ENCODE results near the gene STOX1. TPM values are rescaled to one million over a fixed set of nuclear protein-coding genes. Genes with fewer than 3 reads are reported as not detected.
"Not testable (repeated sequence)": the region's sequence is repeated elsewhere in the genome, so short reads cannot be mapped to it uniquely, and the experiment has no call there.

The STOX1 gene
- total and polyA plus RNA-seq, 10 donors = 0.11 to 2.2 (median 0.38) TPM; not detected in 1

DNA sequence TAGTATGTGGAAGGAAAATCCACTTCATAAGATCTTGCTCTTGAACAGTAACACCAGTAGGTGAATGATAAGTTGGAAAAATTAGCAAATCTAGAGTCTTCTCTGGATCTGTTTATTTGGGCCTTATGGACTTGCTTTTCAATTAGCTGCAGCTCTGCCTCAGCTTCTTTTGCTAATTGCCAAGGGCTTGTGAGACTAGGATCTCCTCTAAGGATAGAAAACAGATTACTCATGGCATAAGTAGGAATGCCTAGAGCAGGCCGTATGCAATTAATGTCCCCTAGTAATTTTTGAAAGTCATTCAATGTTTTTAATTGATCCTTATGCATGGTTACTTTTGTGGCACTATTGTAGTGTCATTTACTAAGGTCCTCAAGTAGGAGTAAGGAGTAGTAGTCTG, 37.3 kb downstream of the STOX1 start:
- intact Hi-C loops (cut with DNase I; ENCODE audit: low total_unique reads) = no loop called here
- WGBS, 5 donors = 92 to 100% (median 96%) methylated on average over 1 of the region's 1 CpG
- no peak overlapping the region for H3K4me3 ChIP-seq
- no peak overlapping the region for H3K27ac ChIP-seq
- DNase-seq = no peak
- H3K4me1 ChIP-seq = no peaks in the 10 kb centered on the region
- TF ChIP-seq, protein P1, sequence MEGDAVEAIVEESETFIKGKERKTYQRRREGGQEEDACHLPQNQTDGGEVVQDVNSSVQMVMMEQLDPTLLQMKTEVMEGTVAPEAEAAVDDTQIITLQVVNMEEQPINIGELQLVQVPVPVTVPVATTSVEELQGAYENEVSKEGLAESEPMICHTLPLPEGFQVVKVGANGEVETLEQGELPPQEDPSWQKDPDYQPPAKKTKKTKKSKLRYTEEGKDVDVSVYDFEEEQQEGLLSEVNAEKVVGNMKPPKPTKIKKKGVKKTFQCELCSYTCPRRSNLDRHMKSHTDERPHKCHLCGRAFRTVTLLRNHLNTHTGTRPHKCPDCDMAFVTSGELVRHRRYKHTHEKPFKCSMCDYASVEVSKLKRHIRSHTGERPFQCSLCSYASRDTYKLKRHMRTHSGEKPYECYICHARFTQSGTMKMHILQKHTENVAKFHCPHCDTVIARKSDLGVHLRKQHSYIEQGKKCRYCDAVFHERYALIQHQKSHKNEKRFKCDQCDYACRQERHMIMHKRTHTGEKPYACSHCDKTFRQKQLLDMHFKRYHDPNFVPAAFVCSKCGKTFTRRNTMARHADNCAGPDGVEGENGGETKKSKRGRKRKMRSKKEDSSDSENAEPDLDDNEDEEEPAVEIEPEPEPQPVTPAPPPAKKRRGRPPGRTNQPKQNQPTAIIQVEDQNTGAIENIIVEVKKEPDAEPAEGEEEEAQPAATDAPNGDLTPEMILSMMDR (IDR thresholded peaks at IDR 0.05 in 8 of 11, conservative IDR thresholded peaks at IDR 0.05 in 3 of 11) = no peak
- TF ChIP-seq POLR2A (IDR thresholded peaks at IDR 0.05) = no peak
- TF ChIP-seq POLR2AphosphoS5 (IDR thresholded peaks at IDR 0.05) = no peak
- H3K27me3 ChIP-seq (replicated peaks in 1 of 7) = no peaks in the 10 kb centered on the region
- H3K9me3 ChIP-seq = peaks cover 3 to 51% (median 34%) of the 10 kb centered on the region in 8 donors
- H3K36me3 ChIP-seq = no peaks in the 10 kb centered on the region

DNA sequence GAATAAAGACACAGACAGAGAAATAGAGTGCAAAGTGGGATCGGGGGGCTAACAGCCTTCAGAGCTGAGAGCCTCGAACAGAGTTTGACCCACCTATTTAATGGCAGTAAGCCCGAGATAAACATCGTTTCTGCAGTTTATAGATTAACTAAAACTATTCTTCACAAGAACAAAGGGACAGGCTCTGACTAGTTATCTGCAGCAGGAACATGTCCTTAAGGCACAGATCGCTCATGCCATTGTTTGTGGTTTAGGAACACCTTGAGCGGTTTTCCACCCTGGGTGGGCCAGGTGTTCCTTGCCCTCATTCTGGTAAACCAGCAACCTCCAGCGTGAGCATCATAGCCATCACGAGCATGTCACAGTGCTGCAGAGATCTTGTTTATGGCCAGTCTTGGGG, 40.8 kb downstream of the STOX1 start:
- peaks cover 0 to 16% (median 2%) of the 10 kb centered on the region in 8 donors for H3K9me3 ChIP-seq
- H3K27me3 ChIP-seq (replicated peaks in 1 of 7); intact Hi-C loops (cut with DNase I; ENCODE audit: low total_unique reads); DNase-seq; H3K4me1 ChIP-seq; H3K36me3 ChIP-seq; H3K27ac ChIP-seq; H3K4me3 ChIP-seq: not testable (repeated sequence)
- WGBS, 5 donors = 96 to 99% (median 97%) methylated on average over 8 of the region's 8 CpGs

DNA sequence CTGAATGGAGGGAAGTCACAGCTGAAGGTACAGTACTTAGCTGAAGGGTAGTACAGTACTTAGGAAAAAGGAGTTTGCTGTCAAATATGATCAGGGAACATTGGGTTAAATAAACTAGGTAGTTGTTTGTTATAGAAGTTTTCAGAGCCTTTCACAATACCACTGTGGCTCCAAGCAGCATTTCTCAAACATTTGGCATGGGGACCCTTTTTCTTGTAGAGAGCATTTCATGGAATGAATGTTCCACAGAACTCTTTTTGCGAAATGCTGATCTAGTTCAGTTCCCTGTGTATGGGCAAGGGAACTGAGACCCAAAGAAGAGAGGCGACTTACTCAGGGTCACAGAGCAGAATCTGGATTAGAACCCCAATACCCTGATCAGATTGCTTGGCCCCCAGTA, 42.3 kb downstream of the STOX1 start:
- intact Hi-C loops (cut with DNase I; ENCODE audit: low total_unique reads) = no loop called here
- Histone ChIP-seq H3K36me3 (no peaks in the 10 kb centered on the region), H3K4me1 (no peaks in the 10 kb centered on the region), H3K4me3 (no peak overlapping the region), H3K9me3 (peaks cover 0 to 9% (median 0%) of the 10 kb centered on the region in 8 donors), H3K27me3 (replicated peaks in 1 of 7) (no peaks in the 10 kb centered on the region), H3K27ac (no peak overlapping the region)
- 47 to 95% (median 72%) methylated on average over 2 of the region's 2 CpGs for WGBS, 5 donors
- TF ChIP-seq POLR2AphosphoS5 (IDR thresholded peaks at IDR 0.05) (no peak), POLR2A (IDR thresholded peaks at IDR 0.05) (no peak)
- TF ChIP-seq, protein P1 (IDR thresholded peaks at IDR 0.05 in 8 of 11, conservative IDR thresholded peaks at IDR 0.05 in 3 of 11) = no peak
- DNase-seq = no peak

DNA sequence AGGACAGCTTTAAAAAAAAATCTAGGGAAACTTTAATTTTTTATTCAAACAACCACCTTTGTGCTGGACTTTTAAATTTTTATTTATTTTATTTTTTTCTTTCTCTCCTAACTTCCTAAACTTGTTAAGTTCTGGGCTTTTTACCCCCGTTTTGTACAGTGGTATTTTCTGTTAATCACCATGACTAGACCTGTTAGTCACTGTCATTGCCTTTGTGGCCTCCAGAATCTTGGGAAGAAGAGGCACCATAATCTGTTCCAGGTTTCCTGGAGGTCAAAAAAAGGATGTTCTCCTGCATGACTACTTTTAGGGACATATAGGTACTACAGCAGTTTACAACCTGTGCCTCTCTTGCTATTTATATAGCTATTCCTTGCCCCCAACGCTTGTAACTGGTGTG, 42.7 kb downstream of the STOX1 start:
- intact Hi-C loops (cut with DNase I; ENCODE audit: low total_unique reads) = no loop called here

More for the DNA sequence above, 42.7 kb downstream of the STOX1 start:
- Histone ChIP-seq H3K4me1 (no peaks in the 10 kb centered on the region), H3K27me3 (replicated peaks in 1 of 7) (no peaks in the 10 kb centered on the region), H3K9me3 (peaks cover 0 to 9% (median 0%) of the 10 kb centered on the region in 8 donors), H3K36me3 (no peaks in the 10 kb centered on the region), H3K27ac (no peak overlapping the region), H3K4me3 (no peak overlapping the region)
- WGBS, 5 donors = 76 to 93% (median 88%) methylated on average over 2 of the region's 2 CpGs
- no peak for DNase-seq
- TF ChIP-seq, protein P1 (IDR thresholded peaks at IDR 0.05 in 8 of 11, conservative IDR thresholded peaks at IDR 0.05 in 3 of 11) = no peak
- TF ChIP-seq POLR2A (IDR thresholded peaks at IDR 0.05) (no peak), POLR2AphosphoS5 (IDR thresholded peaks at IDR 0.05) (no peak)

All from spleen (tissue), 11 donors.